Peyer's patch (tissue), 4 donors: ENCODE data around the gene ODC1.

Experiments used
- CTCF ChIP-seq, 6 experiments: fragments of 450-650 bp in 4 of 6; fragments of 200-600 bp in 2 of 6; sonication (generic) in 1 of 6; IDR thresholded peaks; one replicate each; pipeline ENCODE4 v1.5.1; 2017 to 2019; ENCODE audit warnings: antibody characterized with exemption in 6 of 6, mild to moderate bottlenecking in 3 of 6, moderate library complexity in 1 of 6
- POLR2A ChIP-seq, 2 donors: fragments of 450-650 bp; IDR thresholded peaks; one replicate each; pipeline ENCODE4 v1.5.1; 2017; ENCODE audit warnings: antibody characterized with exemption in 2 of 2, mild to moderate bottlenecking in 2 of 2, moderate library complexity in 2 of 2

DNA sequence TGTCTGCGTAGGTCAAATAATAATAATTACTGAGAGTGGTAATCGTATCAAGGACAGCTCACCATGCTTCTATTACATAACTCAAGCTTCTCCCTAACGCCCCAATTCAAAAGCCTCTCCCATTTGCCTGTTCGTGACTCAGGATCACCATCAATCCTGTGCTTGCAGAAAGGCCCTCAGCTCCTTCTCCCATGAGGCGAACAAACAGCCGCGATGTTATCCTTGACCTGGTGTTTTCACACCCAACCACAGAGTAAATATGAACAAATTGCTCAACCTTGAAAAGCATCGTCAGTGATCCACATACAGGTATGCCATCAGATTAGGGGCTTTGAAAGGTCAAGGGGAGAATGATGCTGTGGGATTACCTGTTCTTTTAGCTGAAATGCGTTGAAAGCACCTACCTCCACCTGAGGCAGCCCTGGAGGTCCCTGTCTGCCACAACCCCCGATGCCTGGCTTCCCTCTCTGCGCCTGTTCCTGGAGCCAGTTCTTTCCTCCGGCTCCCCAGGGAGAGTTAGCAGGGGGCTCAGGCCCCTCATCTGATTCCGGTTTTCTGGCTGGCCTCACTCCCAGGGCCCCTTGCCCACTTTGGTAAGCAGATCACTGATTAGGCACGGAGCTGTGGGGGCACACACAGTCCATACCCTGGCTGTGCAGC, 39.1 kb upstream of the ODC1 start:
- no peak for TF ChIP-seq CTCF (IDR thresholded peaks at IDR 0.05)
- TF ChIP-seq POLR2A (IDR thresholded peaks at IDR 0.05): no peak
